Measurements from ENCODE around the gene CATSPERD. TPM values are rescaled to one million over a fixed set of nuclear protein-coding genes. Genes with fewer than 3 reads are reported as not detected.

The CATSPERD gene
- total and polyA plus RNA-seq, 9 of the 15 experiments (the other 6 are each of a cell fraction or from before 2014, with no cell fraction given): not detected

GRCh38 chr19:5803752-5804515 is 83.5 kb downstream of the CATSPERD start (continued):
- TF ChIP-seq KAT7 (CRISPR knock-in tag; IDR thresholded peaks at IDR 0.05; ENCODE audit: borderline replicate concordance) (no peak), ELF2 (CRISPR knock-in tag; IDR thresholded peaks at IDR 0.05) (no peak), FIP1L1 (IDR thresholded peaks at IDR 0.05; ENCODE audit: low read depth, low read length, poor library complexity, severe bottlenecking) (peak; percentile 57), NRF1 (conservative IDR thresholded peaks at IDR 0.05 in 1 of 2, IDR thresholded peaks at IDR 0.05 in 1 of 2) (peak; percentile 75 to 78), YY1 (IDR thresholded peaks at IDR 0.05; ENCODE audit: borderline replicate concordance in 1 of 3, control insufficient read depth in 1 of 3, extremely low read depth in 1 of 3, insufficient read depth in 3 of 3, insufficient read length in 1 of 3, insufficient replicate concordance in 2 of 3, low read depth in 1 of 3, low read length in 2 of 3) (peak in 2 of 3 experiments; percentile 67 to 73), E2F1 (CRISPR knock-in tag; IDR thresholded peaks at IDR 0.05) (peak; percentile 97), HNRNPL (IDR thresholded peaks at IDR 0.05; ENCODE audit: low read depth, low read length) (0 out of 2 replicates have a peak, but pooled peaks have one; percentile 51), CREB3L1 (IDR thresholded peaks at IDR 0.05; ENCODE audit: borderline replicate concordance, low read depth) (peak; percentile 75; the same call in 1 of the 2 replicates), PTTG1 (tag; IDR thresholded peaks at IDR 0.05; ENCODE audit: low read depth) (no peak), ZNF592 (IDR thresholded peaks at IDR 0.05) (peak; percentile 92), EGR1 (conservative IDR thresholded peaks at IDR 0.05) (peak; percentile 81), NFIX (CRISPR knock-in tag; IDR thresholded peaks at IDR 0.05; ENCODE audit: low read depth) (no peak), DEAF1 (CRISPR knock-in tag; IDR thresholded peaks at IDR 0.05) (peak; percentile 77), THAP7 (CRISPR knock-in tag; IDR thresholded peaks at IDR 0.05) (no peak), BHLHE40 (IDR thresholded peaks at IDR 0.05; ENCODE audit: low read length) (peak; percentile 94; the same call in 1 of the 2 replicates), TEAD1 (CRISPR knock-in tag; IDR thresholded peaks at IDR 0.05) (peak in 1 of 2 experiments; percentile 98; a peak in 2 of 4 replicates)

All from K562 (cell line).